Upper lobe of left lung (tissue), 4 donors: ENCODE results near the gene DGCR2.

ENCODE experiments used
- CTCF ChIP-seq, 6 experiments: fragments of 450-650 bp in 4 of 6; fragments of 200-600 bp in 2 of 6; sonication (generic) in 2 of 6; IDR thresholded peaks; one replicate each; pipeline ENCODE4 v1.5.1; 2016 to 2019; ENCODE audit warnings: antibody characterized with exemption in 6 of 6
- EP300 ChIP-seq, 4 donors: sonication (generic); formaldehyde crosslinking; IDR thresholded peaks; one replicate each; pipeline ENCODE4 v1.5.1; 2017; ENCODE audit warnings: antibody characterized with exemption in 4 of 4, control low read depth in 2 of 4
- POLR2A ChIP-seq, 4 donors: fragments of 450-650 bp; IDR thresholded peaks; one replicate each; pipeline ENCODE4 v1.5.1; 2016 to 2017; ENCODE audit warnings: antibody characterized with exemption in 4 of 4, mild to moderate bottlenecking in 2 of 4
- POLR2AphosphoS5 ChIP-seq, 2 donors: sonication (generic); formaldehyde crosslinking; IDR thresholded peaks; one replicate each; pipeline ENCODE4 v1.5.1; 2017; ENCODE audit warnings: antibody characterized with exemption in 2 of 2

- TF ChIP-seq CTCF (IDR thresholded peaks at IDR 0.05) (no peak), POLR2A (IDR thresholded peaks at IDR 0.05) (no peak), EP300 (IDR thresholded peaks at IDR 0.05) (no peak), POLR2AphosphoS5 (IDR thresholded peaks at IDR 0.05) (no peak)
Measured at GRCh38 chr22:19082793-19083192, 39.4 kb downstream of the DGCR2 start.
